H9 (cell line): ENCODE results near the gene HMGB1. TPM values are rescaled to one million over a fixed set of nuclear protein-coding genes. Genes with fewer than 3 reads are reported as not detected.

ENCODE experiments used
- DNase-seq: peaks from one replicate; pipeline ENCODE4 v3.0.0-alpha.2; 2017
- H2AFZ ChIP-seq: one replicate; pipeline ENCODE4 v1.6.1; 2013; ENCODE audit warnings: mild to moderate bottlenecking, low read length, control low read depth, moderate library complexity
- H2AK5ac ChIP-seq: 2 replicates; pipeline ENCODE4 v1.6.1; 2013; ENCODE audit warnings: low read length, control low read depth, mixed read lengths; ENCODE audit not compliant: insufficient read length
- H2BK120ac ChIP-seq: one replicate; pipeline ENCODE4 v1.6.1; 2013; ENCODE audit warnings: low read depth, mild to moderate bottlenecking, low read length, control low read depth, inconsistent platforms; ENCODE audit not compliant: poor library complexity, severe bottlenecking
- H2BK12ac ChIP-seq: 2 replicates; pipeline ENCODE4 v1.6.1; 2013; ENCODE audit warnings: low read length, control low read depth, mixed read lengths, low read depth; ENCODE audit not compliant: insufficient read length
- H2BK15ac ChIP-seq: 2 replicates; pipeline ENCODE4 v1.6.1; 2013; ENCODE audit warnings: low read depth, low read length, control low read depth
- H2BK20ac ChIP-seq: one replicate; pipeline ENCODE4 v1.6.1; 2013; ENCODE audit warnings: low read depth, mild to moderate bottlenecking, low read length, control low read depth, inconsistent platforms; ENCODE audit not compliant: poor library complexity, severe bottlenecking
- H2BK5ac ChIP-seq: 2 replicates; pipeline ENCODE4 v1.6.1; 2013; ENCODE audit warnings: low read length, control low read depth, mixed read lengths; ENCODE audit not compliant: insufficient read length
- H3K14ac ChIP-seq: 2 replicates; pipeline ENCODE4 v1.6.1; 2013; ENCODE audit warnings: low read length, control low read depth; ENCODE audit not compliant: insufficient read depth
- H3K18ac ChIP-seq: 2 replicates; pipeline ENCODE4 v1.6.1; 2013; ENCODE audit warnings: low read depth, mild to moderate bottlenecking, mixed read lengths, low read length, control low read depth; ENCODE audit not compliant: insufficient read length
- H3K23ac ChIP-seq: 2 replicates; pipeline ENCODE4 v1.6.1; 2013; ENCODE audit warnings: low read length, control low read depth, mixed read lengths, low read depth; ENCODE audit not compliant: insufficient read length
- H3K23me2 ChIP-seq: 2 replicates; pipeline ENCODE4 v1.6.1; 2013; ENCODE audit warnings: low read depth, mild to moderate bottlenecking, mixed read lengths, low read length, control low read depth; ENCODE audit not compliant: insufficient read length, poor library complexity, severe bottlenecking
- H3K27ac ChIP-seq: 2 replicates; pipeline ENCODE4 v1.5.1; 2013; ENCODE audit warnings: low read length, control low read depth, mixed read lengths, low read depth; ENCODE audit not compliant: insufficient read length
- H3K27me3 ChIP-seq: 2 replicates; pipeline ENCODE4 v1.6.1; 2013; ENCODE audit warnings: low read length, control low read depth, inconsistent platforms; ENCODE audit not compliant: insufficient read depth
- H3K4ac ChIP-seq: 2 replicates; pipeline ENCODE4 v1.6.1; 2013; ENCODE audit warnings: low read depth, mild to moderate bottlenecking, control low read depth, inconsistent platforms, low read length, moderate library complexity
- H3K4me1 ChIP-seq: 2 replicates; pipeline ENCODE4 v1.6.1; 2013; ENCODE audit warnings: low read length, control low read depth, inconsistent platforms; ENCODE audit not compliant: insufficient read depth
- H3K4me2 ChIP-seq: 2 replicates; pipeline ENCODE4 v1.6.1; 2013; ENCODE audit warnings: low read length, control low read depth, mixed read lengths; ENCODE audit not compliant: insufficient read length, insufficient read depth
- H3K56ac ChIP-seq: 2 replicates; pipeline ENCODE4 v1.6.1; 2013; ENCODE audit warnings: low read depth, mild to moderate bottlenecking, mixed read lengths, low read length, control low read depth; ENCODE audit not compliant: insufficient read length
- H3K79me1 ChIP-seq: 2 replicates; pipeline ENCODE4 v1.6.1; 2013; ENCODE audit warnings: low read depth, mild to moderate bottlenecking, moderate library complexity, low read length, control low read depth, inconsistent platforms; ENCODE audit not compliant: insufficient read depth, poor library complexity, severe bottlenecking
- H3K79me2 ChIP-seq: 2 replicates; pipeline ENCODE4 v1.6.1; 2013; ENCODE audit warnings: low read length, control low read depth, inconsistent platforms; ENCODE audit not compliant: insufficient read depth
- H3K9ac ChIP-seq: 2 replicates; pipeline ENCODE4 v1.6.1; 2013; ENCODE audit warnings: low read length, control low read depth, mixed read lengths; ENCODE audit not compliant: insufficient read length; ENCODE audit errors: extremely low read depth
- H3K9me3 ChIP-seq: one replicate; pipeline ENCODE4 v1.6.1; 2013; ENCODE audit warnings: low read depth, low read length, inconsistent platforms; ENCODE audit not compliant: control insufficient read depth
- H3T11ph ChIP-seq: one replicate; pipeline ENCODE4 v1.6.1; 2013; ENCODE audit warnings: mild to moderate bottlenecking, low read length, control low read depth, inconsistent platforms
- H4K20me1 ChIP-seq: one replicate; pipeline ENCODE4 v1.6.1; 2013; ENCODE audit not compliant: control insufficient read depth, insufficient read length, insufficient read depth
- H4K5ac ChIP-seq: 2 replicates; pipeline ENCODE4 v1.6.1; 2013; ENCODE audit warnings: low read depth, mild to moderate bottlenecking, mixed read lengths, low read length, control low read depth; ENCODE audit not compliant: insufficient read length
- H4K8ac ChIP-seq: replicated peaks from 2 replicates; pipeline ENCODE4 v1.6.1; 2013; ENCODE audit warnings: low read length, control low read depth, mixed read lengths, low read depth; ENCODE audit not compliant: insufficient read length
- H4K91ac ChIP-seq: 2 replicates; pipeline ENCODE4 v1.6.1; 2013; ENCODE audit warnings: low read depth, mild to moderate bottlenecking, moderate library complexity, mixed read lengths, low read length, control low read depth; ENCODE audit not compliant: insufficient read length
- H3K27ac Mint-ChIP-seq, 3 experiments: 2 replicates in 2 of 3; 3 replicates in 1 of 3; pipeline ENCODE4 v1.8.0; 2020 to 2021; ENCODE audit warnings: mixed read lengths in 3 of 3, mild to moderate bottlenecking in 1 of 3, moderate library complexity in 1 of 3
- H3K27me3 Mint-ChIP-seq: 2 replicates; pipeline ENCODE4 v1.8.0; 2021; ENCODE audit warnings: low read depth, mild to moderate bottlenecking, moderate library complexity, mixed read lengths
- H3K36me3 Mint-ChIP-seq, 3 experiments: 2 replicates in 2 of 3; 3 replicates in 1 of 3; pipeline ENCODE4 v1.8.0; 2020 to 2021; ENCODE audit warnings: low read depth in 3 of 3, mixed read lengths in 3 of 3; ENCODE audit not compliant: insufficient read depth in 1 of 3
- H3K4me1 Mint-ChIP-seq, 2 experiments: 2 replicates each; pipeline ENCODE4 v1.8.0; 2020; ENCODE audit warnings: mixed read lengths in 2 of 2
- H3K4me3 Mint-ChIP-seq, 2 experiments: 2 replicates in 1 of 2; 3 replicates in 1 of 2; pipeline ENCODE4 v1.8.0; 2020 to 2021; ENCODE audit warnings: mild to moderate bottlenecking in 2 of 2, mixed read lengths in 2 of 2, moderate library complexity in 1 of 2
- H3K9me3 Mint-ChIP-seq, 2 experiments: 2 replicates in 1 of 2; 3 replicates in 1 of 2; pipeline ENCODE4 v1.8.0; 2020; ENCODE audit warnings: mild to moderate bottlenecking in 2 of 2, mixed read lengths in 2 of 2, moderate library complexity in 1 of 2
- WGBS: extraction: QIAGEN DNeasy Blood & Tissue Kit; methylation state at CpG from one replicate; pipeline ENCODE4 v1.1.7; 2013; ENCODE audit warnings: missing lambda C conversion rate, low lambda C conversion rate, mixed read lengths; ENCODE audit not compliant: insufficient read length; ENCODE audit errors: extremely low coverage; 5-methylcytosine and 5-hydroxymethylcytosine counted together
- total RNA-seq: library from RNA; stranded (reverse); gene quantifications from 2 replicates; pipeline ENCODE4 v1.2.1, GENCODE V29; 2021
- TF ChIP-seq, protein P1 (sequence below): fragments of 200-600 bp; sonication (generic); conservative IDR thresholded peaks from 3 replicates; pipeline ENCODE4 v1.8.0; 2021; ENCODE audit warnings: antibody characterized with exemption, mild to moderate bottlenecking

Gene HMGB1
- total RNA-seq, 1 experiment from 2014 or later, result 688 TPM

- Histone ChIP-seq H3K9me3 (no peaks in the 10 kb centered on the region), H3K27ac (no peak overlapping the region), H3K9ac (peak overlapping the region; percentile 20), H2BK20ac (no peak overlapping the region), H3K79me2 (no peaks in the 10 kb centered on the region), H2AFZ (peak overlapping the region; percentile 35), H4K20me1 (no peaks in the 10 kb centered on the region), H2BK5ac (no peak overlapping the region), H2BK120ac (no peak overlapping the region), H3K14ac (peak overlapping the region; percentile 87), H4K91ac (no peak overlapping the region), H3K23ac (no peak overlapping the region), H4K5ac (no peak overlapping the region), H3K56ac (no peak overlapping the region), H3K27me3 (0 out of 2 replicates have a peak, but pooled peaks cover 3% of the 10 kb centered on the region), H2BK15ac (no peak overlapping the region), H4K8ac (no peak overlapping the region), H2BK12ac (no peak overlapping the region), H3K4me1 (no peaks in the 10 kb centered on the region; the same call in 1 of the 2 replicates), H3K18ac (peak overlapping the region; percentile 60), H3K79me1 (no peaks in the 10 kb centered on the region), H2AK5ac (no peak overlapping the region), H3K4ac (no peak overlapping the region), H3K4me2 (peak overlapping the region; percentile 33), H3T11ph (no peak overlapping the region), H3K23me2 (no peaks in the 10 kb centered on the region)
- no peaks in the 10 kb centered on the region; a peak in 2 of 5 replicates for H3K9me3 Mint-ChIP-seq
- peak; percentile 98 for DNase-seq
- peaks cover 38% of the 10 kb centered on the region for H3K27me3 Mint-ChIP-seq
- 0 out of 7 replicates have a peak, but pooled peaks cover 0 to 1% (median 0%) of the 10 kb centered on the region in 3 experiments for H3K36me3 Mint-ChIP-seq
- no CpG with 5 or more reads among the region's 51 CpGs for WGBS
- TF ChIP-seq, protein P1, sequence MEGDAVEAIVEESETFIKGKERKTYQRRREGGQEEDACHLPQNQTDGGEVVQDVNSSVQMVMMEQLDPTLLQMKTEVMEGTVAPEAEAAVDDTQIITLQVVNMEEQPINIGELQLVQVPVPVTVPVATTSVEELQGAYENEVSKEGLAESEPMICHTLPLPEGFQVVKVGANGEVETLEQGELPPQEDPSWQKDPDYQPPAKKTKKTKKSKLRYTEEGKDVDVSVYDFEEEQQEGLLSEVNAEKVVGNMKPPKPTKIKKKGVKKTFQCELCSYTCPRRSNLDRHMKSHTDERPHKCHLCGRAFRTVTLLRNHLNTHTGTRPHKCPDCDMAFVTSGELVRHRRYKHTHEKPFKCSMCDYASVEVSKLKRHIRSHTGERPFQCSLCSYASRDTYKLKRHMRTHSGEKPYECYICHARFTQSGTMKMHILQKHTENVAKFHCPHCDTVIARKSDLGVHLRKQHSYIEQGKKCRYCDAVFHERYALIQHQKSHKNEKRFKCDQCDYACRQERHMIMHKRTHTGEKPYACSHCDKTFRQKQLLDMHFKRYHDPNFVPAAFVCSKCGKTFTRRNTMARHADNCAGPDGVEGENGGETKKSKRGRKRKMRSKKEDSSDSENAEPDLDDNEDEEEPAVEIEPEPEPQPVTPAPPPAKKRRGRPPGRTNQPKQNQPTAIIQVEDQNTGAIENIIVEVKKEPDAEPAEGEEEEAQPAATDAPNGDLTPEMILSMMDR, result peak; percentile 75
- peak overlapping the region; percentile 55 to 66; a peak in 3 of 5 replicates for H3K4me3 Mint-ChIP-seq
- H3K27ac Mint-ChIP-seq, result peak overlapping the region in 1 of 3 experiments; percentile 89; a peak in 1 of 7 replicates
- peaks cover 10 to 14% of the 10 kb centered on the region in 2 experiments for H3K4me1 Mint-ChIP-seq
Measured at GRCh38 chr13:30408319-30409101, 57.2 kb downstream of the HMGB1 start.
